GM12872 (cell line): Measurements from ENCODE around the gene KLK8.
A peak's percentile ranks its signal among the peaks of the same experiment; 100 is the strongest.

Experiments used
- TF ChIP-seq, protein P1 (sequence below): IDR thresholded peaks from 3 replicates; pipeline ENCODE4 v1.5.1; 2011; ENCODE audit warnings: low read depth, mild to moderate bottlenecking, low read length, moderate library complexity; ENCODE audit not compliant: insufficient read depth

KLK8 gene

DNA sequence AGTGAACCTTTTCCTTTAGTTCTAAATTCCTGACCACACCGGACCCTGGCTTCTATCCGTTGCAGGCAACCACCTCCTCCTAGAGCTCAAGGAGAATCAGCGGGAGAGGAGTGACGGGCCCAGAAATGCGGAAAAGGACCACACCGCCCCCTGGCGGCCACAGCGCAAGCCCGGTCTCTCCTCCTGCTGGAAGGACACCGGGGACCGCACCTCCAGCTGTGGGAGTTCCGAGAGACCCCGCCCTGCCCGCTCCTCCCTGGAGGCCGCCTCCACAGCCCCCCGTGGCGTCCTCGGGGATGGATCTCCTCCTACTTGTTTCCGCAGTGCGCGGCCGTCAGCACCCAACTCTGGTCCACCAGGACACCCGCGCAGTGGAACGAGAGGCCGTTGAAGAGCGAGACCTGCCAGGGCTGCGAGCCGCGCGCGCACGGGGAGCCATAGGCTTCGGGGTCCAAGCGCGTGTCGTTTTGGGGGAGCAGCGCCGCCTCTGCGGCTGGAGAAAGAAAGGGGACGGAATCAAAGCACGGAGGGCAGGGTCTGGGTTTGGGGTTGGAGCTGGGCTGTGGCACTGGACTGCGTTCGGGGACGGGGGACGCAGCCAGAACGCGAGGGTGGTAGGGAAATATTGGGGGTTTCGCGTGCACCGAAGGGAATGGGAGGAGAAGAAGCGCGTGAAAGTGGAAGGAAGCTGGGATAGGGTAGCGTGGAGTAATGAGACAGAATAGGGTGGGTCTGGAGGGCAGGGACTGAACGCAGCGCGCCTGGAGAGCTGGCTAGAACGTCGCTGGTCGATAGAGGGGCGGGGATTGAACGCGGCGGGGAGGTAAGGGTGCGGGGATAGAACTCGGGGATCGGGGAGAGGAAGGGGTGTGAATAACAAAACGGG is 15.6 kb upstream of the KLK8 start:
- TF ChIP-seq, protein P1, sequence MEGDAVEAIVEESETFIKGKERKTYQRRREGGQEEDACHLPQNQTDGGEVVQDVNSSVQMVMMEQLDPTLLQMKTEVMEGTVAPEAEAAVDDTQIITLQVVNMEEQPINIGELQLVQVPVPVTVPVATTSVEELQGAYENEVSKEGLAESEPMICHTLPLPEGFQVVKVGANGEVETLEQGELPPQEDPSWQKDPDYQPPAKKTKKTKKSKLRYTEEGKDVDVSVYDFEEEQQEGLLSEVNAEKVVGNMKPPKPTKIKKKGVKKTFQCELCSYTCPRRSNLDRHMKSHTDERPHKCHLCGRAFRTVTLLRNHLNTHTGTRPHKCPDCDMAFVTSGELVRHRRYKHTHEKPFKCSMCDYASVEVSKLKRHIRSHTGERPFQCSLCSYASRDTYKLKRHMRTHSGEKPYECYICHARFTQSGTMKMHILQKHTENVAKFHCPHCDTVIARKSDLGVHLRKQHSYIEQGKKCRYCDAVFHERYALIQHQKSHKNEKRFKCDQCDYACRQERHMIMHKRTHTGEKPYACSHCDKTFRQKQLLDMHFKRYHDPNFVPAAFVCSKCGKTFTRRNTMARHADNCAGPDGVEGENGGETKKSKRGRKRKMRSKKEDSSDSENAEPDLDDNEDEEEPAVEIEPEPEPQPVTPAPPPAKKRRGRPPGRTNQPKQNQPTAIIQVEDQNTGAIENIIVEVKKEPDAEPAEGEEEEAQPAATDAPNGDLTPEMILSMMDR = peak; percentile 52; the same call in 2 of the 3 replicates

DNA sequence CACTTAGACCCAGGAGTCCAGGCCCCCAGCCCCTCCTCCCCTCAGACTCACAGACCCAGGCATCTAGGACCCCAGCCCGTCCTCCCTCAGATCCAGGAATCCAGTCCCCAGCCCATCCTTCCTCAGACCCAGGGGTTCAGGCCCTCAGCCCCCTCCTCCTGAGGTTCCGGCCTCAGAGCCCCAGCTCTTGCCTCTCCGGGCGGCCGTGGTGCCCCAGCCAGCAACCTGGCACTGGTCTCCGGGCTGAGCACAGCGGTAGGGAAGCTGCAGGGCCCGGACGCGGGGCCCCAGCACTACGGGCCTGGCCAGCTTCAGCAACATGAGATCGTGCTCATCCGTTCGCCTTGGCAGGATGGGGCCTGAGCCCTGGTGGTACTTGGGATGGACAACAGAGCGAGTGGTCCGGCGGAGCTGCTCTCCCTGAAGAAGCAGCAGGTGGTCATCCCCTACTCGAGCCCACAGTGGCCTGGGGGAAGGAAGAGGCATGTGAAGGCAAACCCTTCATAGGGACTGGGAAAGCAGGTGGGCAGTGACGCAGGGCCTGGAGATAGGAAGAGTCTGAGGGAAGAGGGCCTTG is 14.4 kb upstream of the KLK8 start:
- TF ChIP-seq, protein P1 = no peak

DNA sequence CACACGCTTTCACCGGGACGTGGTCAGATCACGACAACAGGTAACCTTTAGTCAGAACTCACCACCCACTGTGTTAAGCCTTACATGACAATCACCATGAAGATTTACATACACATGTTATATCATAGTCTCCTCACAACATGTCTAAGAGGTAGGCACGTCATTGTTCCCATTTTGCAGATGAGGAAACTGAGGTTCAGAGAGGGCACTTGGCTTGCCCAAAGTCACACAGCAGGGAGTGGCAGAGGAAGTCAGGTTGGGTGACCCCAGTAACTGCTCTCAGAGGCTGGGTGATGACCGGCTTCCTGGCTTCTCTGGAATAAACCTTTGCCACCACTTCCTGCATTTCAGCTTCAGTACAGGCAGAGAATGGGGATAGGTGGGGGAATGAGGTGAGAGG is 12.8 kb upstream of the KLK8 start:
- TF ChIP-seq, protein P1 = no peak

DNA sequence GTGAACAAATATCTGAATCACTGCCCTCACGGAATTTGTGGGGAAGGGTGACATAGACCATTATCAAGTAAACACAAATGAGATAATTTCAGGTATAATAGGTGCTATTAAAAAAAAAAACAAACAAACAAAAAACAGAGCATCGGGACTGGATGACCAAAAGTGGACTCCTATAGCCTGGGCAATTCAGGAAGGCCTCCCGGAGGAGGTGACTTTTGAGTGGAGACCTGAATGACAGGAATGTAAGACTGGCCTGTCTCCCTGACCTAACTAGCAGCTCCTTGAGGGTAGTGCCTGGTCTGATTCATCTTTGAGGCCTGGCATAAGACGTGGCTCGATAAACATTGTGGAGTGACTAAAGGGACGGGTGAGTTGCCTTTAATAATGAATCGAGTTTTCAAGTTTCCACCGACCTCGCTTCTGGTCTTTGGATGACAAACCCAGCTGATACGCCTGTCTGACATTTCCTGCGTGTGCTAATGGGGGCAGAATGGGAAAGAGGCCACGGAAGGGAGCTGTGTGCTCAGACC is 11.3 kb upstream of the KLK8 start:
- TF ChIP-seq, protein P1 = no peak

DNA sequence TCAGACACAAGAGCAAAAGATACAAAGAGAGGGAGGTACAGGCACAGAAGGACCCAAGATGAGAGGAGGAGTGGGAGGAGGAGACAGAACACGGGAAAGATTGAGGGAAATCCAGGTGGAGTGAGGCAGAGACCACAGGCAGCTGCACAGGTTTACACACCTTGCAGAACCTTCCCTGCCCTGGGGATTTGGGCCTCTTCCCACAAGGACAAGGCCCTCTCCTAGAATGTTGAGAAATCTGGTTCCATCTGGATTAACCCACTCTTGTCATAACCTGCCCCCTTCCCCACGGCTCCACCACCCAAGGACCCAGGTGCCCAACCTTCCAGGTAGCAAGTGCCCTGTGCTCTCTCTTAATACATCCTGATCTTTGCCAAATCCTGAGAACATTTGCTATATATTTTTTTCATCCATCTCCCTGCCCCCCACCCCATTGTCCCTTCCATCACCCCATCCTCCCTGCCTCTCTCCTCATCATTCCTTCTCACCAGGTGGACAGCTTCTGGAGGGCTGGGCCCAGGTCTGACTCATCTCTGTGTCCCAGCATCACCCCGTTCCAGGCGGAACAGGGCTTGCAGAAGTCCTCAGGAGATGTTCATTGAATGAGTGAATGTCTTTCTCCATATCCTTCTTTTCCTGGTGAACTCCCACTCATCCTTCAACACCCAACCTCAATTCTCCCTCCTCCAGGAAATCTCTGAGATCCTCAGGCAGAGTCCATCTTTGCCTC is 8.8 kb upstream of the KLK8 start:
- TF ChIP-seq, protein P1 = no peak

DNA sequence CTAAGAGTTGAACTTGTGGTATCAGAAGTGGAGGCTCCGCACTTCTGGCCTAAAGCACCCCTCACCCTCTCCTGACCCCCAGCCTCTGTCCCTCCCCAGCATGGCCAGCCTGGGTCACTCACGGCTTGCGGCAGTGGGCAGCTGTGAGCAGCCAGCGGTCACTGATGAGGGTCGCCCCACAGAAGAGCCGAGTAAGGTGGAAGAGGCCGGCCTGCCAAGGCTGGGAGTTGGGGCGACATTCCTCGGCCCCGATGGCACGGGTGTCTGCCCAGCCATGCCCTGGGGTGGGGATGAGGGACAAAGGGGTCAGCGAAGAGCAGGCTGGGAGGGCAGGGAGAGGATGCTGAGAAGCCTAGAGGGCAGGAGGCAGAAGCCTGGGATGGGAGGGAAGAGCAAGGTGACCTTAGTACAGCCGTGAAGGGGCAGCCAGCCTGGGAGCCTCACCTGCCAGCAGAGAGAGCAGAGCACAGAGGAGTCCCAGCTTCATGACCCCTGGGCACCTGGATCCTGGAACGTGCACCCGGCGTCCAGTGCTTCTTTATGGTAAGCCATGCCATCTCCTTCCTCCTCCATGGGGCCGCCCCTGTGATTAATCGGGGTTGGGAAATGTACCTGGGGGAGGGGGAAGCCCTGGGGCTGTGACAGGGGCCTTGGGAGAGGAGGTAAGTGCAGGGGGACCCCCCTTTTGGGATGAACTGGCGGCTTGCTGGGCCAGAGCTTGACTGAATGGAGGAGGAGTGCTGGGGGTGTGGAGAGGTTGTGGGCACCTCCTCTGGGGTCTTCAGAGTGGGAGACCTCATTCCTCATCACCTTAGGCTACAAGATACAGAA is 7.9 kb upstream of the KLK8 start:
- TF ChIP-seq, protein P1 = no peak
